Fibroblast of the conjunctiva (primary cell): ENCODE measurements around the gene OGFRL1.

Source experiments
- DNase-seq: peaks from one replicate; pipeline ENCODE4 v3.0.0-alpha.2; 2010; ENCODE audit warnings: low read depth

OGFRL1 gene

GRCh38 chr6:71334768-71335167 lies 46.2 kb downstream of the OGFRL1 start:
- DNase-seq: no peak

GRCh38 chr6:71335544-71335943 lies 46.9 kb downstream of the OGFRL1 start:
- DNase-seq: no peak

- no peak for DNase-seq
These were observed 48.3 kb downstream of the OGFRL1 start for GRCh38 chr6:71336901-71337300.

DNA sequence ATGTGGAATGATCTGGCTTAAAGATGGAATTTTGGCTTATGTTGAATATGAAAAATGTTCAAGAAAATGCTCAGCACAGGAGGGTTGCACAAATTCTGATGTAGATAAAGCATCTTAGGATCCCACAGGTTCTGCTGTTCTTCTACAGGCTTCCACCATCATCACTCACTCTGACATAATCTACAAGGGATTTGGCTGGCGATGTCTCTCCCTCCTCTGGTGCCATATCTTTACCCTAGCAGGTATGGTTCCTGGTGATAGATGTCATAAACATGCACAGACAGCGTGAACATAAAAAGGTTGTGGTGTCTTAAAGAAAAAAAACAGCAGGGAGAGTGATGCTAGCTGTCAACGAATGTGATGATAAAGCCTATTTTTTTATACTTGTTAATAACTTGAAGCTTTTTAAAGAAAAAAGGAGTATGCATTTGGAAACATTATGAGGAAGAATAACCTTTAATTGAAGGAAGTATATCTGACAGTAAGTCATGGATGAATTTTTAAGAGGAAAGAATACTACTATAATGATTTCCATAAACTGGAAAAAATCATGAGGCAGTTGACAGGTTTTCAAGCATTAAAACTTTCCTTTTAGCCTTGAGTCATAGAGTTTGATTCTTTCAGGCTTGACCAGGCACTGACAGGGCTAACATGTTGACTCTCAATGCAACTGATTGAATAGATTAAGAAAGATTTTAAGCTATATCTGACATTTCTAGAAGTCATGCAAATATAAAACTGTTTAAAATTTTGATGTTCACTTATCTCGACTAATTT lies 50.1 kb downstream of the OGFRL1 start:
- no peak for DNase-seq

DNA sequence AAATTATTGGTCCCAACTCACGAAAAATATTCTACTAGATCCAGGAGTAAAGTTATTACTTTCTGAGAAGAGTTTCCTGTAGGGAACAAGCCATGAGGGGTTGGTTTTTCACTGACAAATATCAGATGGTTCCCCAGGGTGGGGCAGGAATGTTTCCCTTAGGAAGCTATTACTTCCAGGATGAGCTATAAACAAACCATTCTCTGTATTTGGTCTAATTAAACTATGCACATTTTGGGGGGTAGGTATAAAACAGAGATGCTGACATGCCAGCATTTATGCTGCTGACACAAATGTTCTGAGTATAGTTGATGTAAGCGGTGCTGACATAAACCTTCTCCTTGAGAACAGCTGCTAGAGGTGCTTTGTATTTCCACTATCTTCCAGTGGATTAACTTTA lies 54.2 kb downstream of the OGFRL1 start:
- DNase-seq: no peak

- DNase-seq: no peak
These were observed 57.1 kb downstream of the OGFRL1 start for GRCh38 chr6:71345476-71346333.

DNA sequence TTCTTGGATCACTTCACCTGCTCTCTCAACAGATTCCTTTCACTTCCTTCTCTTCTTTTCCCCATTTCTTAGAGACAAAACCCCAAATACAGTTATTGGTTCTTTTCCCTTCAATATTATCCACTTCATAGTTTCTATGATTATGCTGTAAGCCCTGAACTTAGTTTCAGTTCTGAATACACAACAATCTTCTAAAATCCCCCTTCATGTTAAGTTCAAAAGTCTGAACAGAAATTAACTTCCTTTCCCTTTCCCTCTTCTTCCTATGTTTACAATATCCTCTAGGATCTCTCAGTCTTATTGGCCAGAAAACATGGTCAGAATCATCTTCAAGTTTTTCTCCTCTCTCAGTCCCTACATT lies 57.7 kb downstream of the OGFRL1 start:
- no peak for DNase-seq

GRCh38 chr6:71347119-71347518 lies 58.5 kb downstream of the OGFRL1 start:
- DNase-seq: no peak

GRCh38 chr6:71349395-71349794 lies 60.8 kb downstream of the OGFRL1 start:
- DNase-seq: peak; percentile 34

GRCh38 chr6:71349976-71350615 lies 61.5 kb downstream of the OGFRL1 start:
- peak; percentile 21 for DNase-seq

GRCh38 chr6:71351190-71351589 lies 62.6 kb downstream of the OGFRL1 start:
- DNase-seq: no peak
